IPS-18c (cell line): ENCODE results near the gene ZNF319.
"Not testable (repeated sequence)": the region's sequence is repeated elsewhere in the genome, so short reads cannot be mapped to it uniquely, and the experiment has no call there.

Experiments
- H3K4me3 ChIP-seq: 2 replicates; pipeline ENCODE4 v1.7.0; 2013; ENCODE audit warnings: low read depth, mild to moderate bottlenecking, low read length, moderate library complexity; ENCODE audit not compliant: insufficient read depth
- H3K9me3 ChIP-seq: one replicate; pipeline ENCODE4 v1.6.1; 2013; ENCODE audit warnings: mild to moderate bottlenecking, low read length, moderate library complexity; ENCODE audit not compliant: control insufficient read depth, insufficient read depth

The ZNF319 gene

DNA sequence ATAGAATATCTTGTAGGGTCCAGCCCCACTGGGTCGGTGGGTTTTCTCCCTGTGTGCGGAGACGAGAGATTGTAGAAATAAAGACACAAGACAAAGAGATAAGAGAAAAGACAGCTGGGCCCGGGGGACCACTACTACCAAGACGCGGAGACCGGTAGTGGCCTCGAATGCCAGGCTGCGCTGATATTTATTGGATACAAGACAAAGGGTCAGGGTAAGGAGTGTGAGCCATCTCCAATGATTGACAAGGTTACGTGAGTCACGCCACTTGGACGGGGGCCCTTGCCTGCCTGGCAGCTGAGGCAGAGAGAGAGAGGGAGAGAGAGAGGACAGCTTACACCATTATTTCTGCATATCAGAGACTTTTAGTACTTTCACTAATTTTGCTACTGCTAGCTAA, 4.3 kb upstream of the ZNF319 start:
- not testable (repeated sequence) for H3K4me3 ChIP-seq, H3K9me3 ChIP-seq

GRCh38 chr16:58002936-58003335, 2.5 kb upstream of the ZNF319 start:
- no peak overlapping the region for H3K4me3 ChIP-seq
- no peaks in the 10 kb centered on the region for H3K9me3 ChIP-seq

GRCh38 chr16:58002416-58002800, 1.9 kb upstream of the ZNF319 start:
- Histone ChIP-seq H3K9me3 (no peaks in the 10 kb centered on the region), H3K4me3 (no peak overlapping the region)

DNA sequence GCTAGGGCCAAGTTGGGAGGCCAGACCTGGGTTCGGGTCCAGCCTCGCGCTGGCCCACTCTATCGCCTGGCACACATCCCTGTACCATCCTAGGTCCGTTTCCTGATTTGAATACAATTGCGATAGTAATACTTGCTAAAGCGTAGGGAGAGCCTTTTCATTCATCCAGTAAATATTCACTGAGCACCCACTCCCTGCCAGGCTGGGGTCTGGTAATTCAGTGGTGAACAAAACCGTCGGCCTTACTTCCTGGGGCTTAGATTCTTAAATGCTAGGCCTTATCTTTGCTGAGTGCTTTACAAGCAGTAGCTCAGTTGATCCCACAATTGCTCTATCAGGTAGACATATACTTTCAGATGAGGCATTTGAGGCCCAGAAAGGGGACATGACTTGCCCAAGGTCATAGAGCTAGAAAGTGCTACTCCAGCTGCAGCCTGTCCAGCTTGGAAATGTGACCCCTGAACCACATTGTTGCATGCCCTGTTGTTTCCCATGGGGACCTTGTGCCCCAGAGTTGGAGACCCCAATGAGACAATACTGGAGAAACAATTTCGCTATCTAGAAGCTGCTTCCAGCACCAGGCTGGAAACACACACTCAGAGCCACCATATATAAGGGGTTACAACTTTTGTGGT, 1.4 kb upstream of the ZNF319 start:
- no peaks in the 10 kb centered on the region for H3K9me3 ChIP-seq
- H3K4me3 ChIP-seq, result peak overlapping the region; percentile 87

- Histone ChIP-seq H3K4me3 (peak within 1 kb of the TSS; percentile 87), H3K9me3 (no peaks in the 10 kb centered on the region)
Observed at GRCh38 chr16:58000706-58001676, 519 bp upstream of the ZNF319 start, which contains the start of gene USB1. Gene USB1 (plus strand): TSS chr16:58001407. CDS start chr16:58001484, 77 bp downstream.

DNA sequence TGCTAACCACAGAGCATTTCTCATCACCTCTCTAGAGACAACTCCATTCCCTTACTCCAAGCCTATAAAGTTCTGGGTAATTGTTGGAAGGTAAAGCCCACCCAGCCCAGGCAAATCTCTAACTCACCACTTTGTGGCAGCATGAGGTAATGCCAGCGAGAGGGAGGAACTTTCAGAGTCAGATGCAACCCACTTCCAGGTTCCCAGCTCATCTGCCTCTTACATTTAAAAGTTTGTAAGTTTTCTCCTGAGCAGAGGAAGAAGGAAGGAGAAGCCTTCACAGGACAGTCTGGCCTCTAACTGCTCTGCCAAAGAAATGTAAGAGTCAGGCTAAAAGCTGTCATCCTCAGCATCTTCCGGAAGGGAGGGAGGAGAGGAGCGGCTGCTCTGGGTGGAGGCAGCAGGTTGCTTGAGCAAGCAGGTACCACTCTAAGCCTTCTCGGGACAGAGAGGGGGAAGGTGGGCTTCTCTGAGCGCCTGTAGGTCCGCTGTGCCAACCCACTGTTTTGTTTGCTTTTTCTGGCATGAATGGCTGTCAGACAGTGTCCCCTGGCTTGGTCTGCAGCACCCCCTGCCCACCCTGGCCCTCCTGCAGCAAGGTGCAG, 1.0 kb downstream of the ZNF319 start:
- Histone ChIP-seq H3K9me3 (no peaks in the 10 kb centered on the region), H3K4me3 (peak overlapping the region; percentile 58; the same call in 1 of the 2 replicates)

GRCh38 chr16:57998992-57999365, 1.5 kb downstream of the ZNF319 start:
- Histone ChIP-seq H3K9me3 (no peaks in the 10 kb centered on the region), H3K4me3 (no peak overlapping the region; the same call in 1 of the 2 replicates)

DNA sequence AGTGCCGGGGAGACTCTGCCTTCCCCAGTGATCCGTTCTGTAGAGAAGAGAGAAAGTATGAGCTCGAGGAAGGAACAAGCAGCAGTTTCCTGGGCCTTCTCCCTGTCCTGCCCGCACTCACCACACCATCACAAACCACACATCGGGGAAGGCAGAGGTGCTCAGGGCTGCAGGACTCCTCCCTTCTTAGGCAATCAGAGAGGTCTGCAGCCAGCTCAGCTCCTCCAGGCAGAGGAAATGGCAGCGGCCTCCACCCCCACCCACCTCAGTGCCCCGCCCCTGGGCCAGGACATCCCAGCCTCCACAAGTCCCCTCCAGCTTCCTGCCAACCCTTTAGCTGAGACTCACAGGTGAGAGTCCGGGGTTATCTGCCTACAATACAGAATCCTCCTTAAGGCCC, 2.0 kb downstream of the ZNF319 start:
- no peak overlapping the region for H3K4me3 ChIP-seq

GRCh38 chr16:57997528-57998265, 2.8 kb downstream of the ZNF319 start:
- Histone ChIP-seq H3K9me3 (no peaks in the 10 kb centered on the region), H3K4me3 (no peak overlapping the region)

More for the DNA sequence above, 2.0 kb downstream of the ZNF319 start:
- no peaks in the 10 kb centered on the region for H3K9me3 ChIP-seq

DNA sequence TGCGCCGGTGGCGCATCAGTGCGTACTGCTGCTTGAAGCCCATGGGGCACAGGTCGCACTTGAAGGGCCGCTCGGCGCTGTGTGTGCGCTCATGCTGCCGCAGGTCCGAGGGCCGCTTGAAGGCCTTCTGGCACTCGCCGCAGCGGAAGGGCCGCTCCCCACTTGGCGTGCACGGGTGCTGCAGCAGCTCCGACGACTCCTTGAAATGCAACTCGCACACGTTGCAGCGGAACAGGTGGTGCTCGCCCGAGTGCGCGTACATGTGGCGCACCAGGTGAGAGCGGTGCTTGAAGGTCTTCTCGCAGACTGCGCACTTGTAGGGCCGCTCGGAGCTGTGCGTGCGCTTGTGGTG, 3.3 kb downstream of the ZNF319 start:
- no peak overlapping the region for H3K4me3 ChIP-seq
- H3K9me3 ChIP-seq, result no peaks in the 10 kb centered on the region

DNA sequence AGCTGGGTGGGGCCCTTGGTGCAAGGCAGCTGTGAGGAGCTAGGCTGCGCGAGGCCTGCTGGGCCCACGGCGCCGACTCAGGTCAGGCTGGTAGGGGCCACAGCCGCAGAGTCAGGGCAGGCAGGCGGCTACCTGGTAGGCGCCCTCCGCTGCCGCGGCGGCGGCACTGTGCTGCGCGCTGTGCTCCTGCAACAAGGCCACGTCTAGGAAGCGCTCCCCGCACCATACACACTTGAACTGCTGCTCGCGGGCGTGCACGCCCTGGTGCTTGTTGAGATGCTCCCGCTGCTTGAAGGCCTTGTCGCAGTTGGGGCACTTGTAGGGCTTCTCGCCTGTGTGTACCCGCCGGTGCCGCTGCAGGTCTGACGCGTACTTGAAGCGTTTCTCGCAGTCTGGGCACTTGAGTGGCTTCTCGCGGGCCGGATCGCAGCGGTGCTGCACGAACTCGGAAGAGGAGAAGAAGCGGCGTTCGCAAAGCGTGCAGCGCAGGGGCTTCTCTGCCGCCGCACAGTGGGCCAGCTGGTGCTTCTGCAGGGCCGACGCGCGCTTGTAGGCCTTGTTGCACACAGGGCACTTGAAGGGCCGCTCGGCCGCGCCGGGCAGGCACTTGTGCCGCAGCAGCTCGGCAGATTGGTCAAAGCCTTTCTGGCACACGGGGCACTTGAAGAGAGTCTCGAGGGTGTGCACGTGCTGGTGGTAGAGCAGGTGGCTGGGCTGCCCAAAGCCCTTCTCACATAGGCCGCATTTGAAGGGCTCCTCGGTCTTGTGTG, 3.9 kb downstream of the ZNF319 start:
- Histone ChIP-seq H3K4me3 (no peak overlapping the region), H3K9me3 (no peaks in the 10 kb centered on the region)

- no peaks in the 10 kb centered on the region for H3K9me3 ChIP-seq
- H3K4me3 ChIP-seq, result no peak overlapping the region
Observed at GRCh38 chr16:57995721-57996405, 4.6 kb downstream of the ZNF319 start.

- no peak overlapping the region for H3K4me3 ChIP-seq
- no peaks in the 10 kb centered on the region for H3K9me3 ChIP-seq
Observed at GRCh38 chr16:57994778-57995177, 5.7 kb downstream of the ZNF319 start.

GRCh38 chr16:57994361-57994760, 6.1 kb downstream of the ZNF319 start:
- H3K9me3 ChIP-seq, result no peaks in the 10 kb centered on the region
- no peak overlapping the region for H3K4me3 ChIP-seq

DNA sequence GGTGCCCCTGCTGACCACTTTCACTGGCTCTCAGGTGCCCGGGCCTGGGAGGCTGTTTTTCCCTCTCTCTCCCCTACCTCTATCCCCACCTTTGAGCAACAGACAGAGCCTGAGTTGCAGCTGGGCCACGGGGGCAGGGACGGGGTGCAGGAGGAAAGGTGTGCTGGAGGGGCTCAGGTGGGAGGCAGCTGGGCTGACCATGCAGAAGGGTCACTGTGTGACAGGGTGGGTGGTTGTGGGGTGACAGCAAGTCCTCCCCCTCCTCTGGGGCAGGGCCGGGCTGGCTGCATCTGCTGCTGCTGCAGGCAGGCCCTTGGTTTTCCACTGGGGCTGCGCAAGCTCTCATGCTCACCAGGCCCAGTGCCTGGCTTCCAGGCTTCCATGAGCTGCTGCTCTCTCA, 6.6 kb downstream of the ZNF319 start:
- Histone ChIP-seq H3K4me3 (no peak overlapping the region), H3K9me3 (no peaks in the 10 kb centered on the region)

- H3K4me3 ChIP-seq, result no peak overlapping the region
- no peaks in the 10 kb centered on the region for H3K9me3 ChIP-seq
Observed at GRCh38 chr16:57993438-57993837, 7.0 kb downstream of the ZNF319 start.
